Nephron (organoid): ENCODE results near the gene ITGB7.
"Not testable (repeated sequence)": the region's sequence is repeated elsewhere in the genome, so short reads cannot be mapped to it uniquely, and the experiment has no call there.

Experiments used
- H3K27ac Mint-ChIP-seq, 3 experiments: 2 replicates each; pipeline ENCODE4 v1.8.0; 2020; ENCODE audit warnings: mixed read lengths in 3 of 3, mild to moderate bottlenecking in 2 of 3, moderate library complexity in 1 of 3
- H3K27me3 Mint-ChIP-seq: 2 replicates; pipeline ENCODE4 v1.8.0; 2021; ENCODE audit warnings: low read depth, mild to moderate bottlenecking, moderate library complexity, mixed read lengths
- H3K36me3 Mint-ChIP-seq: 2 replicates; pipeline ENCODE4 v1.8.0; 2020; ENCODE audit warnings: low read depth, mixed read lengths
- H3K4me1 Mint-ChIP-seq: 2 replicates; pipeline ENCODE4 v1.8.0; 2020; ENCODE audit warnings: mixed read lengths
- H3K4me3 Mint-ChIP-seq, 3 experiments: 2 replicates each; pipeline ENCODE4 v1.8.0; 2020; ENCODE audit warnings: mild to moderate bottlenecking in 3 of 3, mixed read lengths in 3 of 3, moderate library complexity in 2 of 3
- H3K9me3 Mint-ChIP-seq: 2 replicates; pipeline ENCODE4 v1.8.0; 2020; ENCODE audit warnings: mixed read lengths
- CTCF ChIP-seq, 3 experiments: fragments of 200-600 bp; sonication (generic); IDR thresholded peaks; one replicate each; pipeline ENCODE4 v1.5.0; 2021; ENCODE audit warnings: antibody characterized with exemption in 3 of 3; ENCODE audit not compliant: unreplicated experiment in 3 of 3

ITGB7 gene

GRCh38 chr12:53180220-53180930 is 26.7 kb downstream of the ITGB7 start, which contains the start of the genes CSAD and ZNF740:
Gene CSAD (minus strand): TSS chr12:53180925. CDS start chr12:53173470, 7,455 bp downstream.
Gene ZNF740 (plus strand): TSS chr12:53180722. CDS start chr12:53181984, 1,262 bp downstream.
- Mint-ChIP-seq H3K4me1 (peaks cover 58% of the 10 kb centered on the region), H3K4me3 (peak within 1 kb of the TSS; percentile 91 to 96 (median 95)), H3K27ac (peak within 1 kb of the TSS; percentile 98 to 100 (median 100)), H3K36me3 (peaks cover 42% of the 10 kb centered on the region), H3K9me3 (no peaks in the 10 kb centered on the region), H3K27me3 (no peaks in the 10 kb centered on the region)
- TF ChIP-seq CTCF (IDR thresholded peaks at IDR 0.05; ENCODE audit: unreplicated experiment in 3 of 3), result no peak

- Mint-ChIP-seq H3K27ac (peak overlapping the region; percentile 98 to 100 (median 100)), H3K36me3 (peaks cover 35% of the 10 kb centered on the region), H3K27me3 (no peaks in the 10 kb centered on the region), H3K9me3 (no peaks in the 10 kb centered on the region), H3K4me1 (peaks cover 62% of the 10 kb centered on the region), H3K4me3 (peak overlapping the region; percentile 91 to 96 (median 92))
- TF ChIP-seq CTCF (IDR thresholded peaks at IDR 0.05; ENCODE audit: unreplicated experiment in 3 of 3), result no peak
Observed at GRCh38 chr12:53179687-53180219, 27.3 kb downstream of the ITGB7 start.

GRCh38 chr12:53178803-53179202 is 28.2 kb downstream of the ITGB7 start:
- Mint-ChIP-seq H3K4me1 (peaks cover 56% of the 10 kb centered on the region), H3K4me3 (peak overlapping the region; percentile 91 to 96 (median 92)), H3K36me3 (peaks cover 27% of the 10 kb centered on the region), H3K27ac (peak overlapping the region; percentile 98 to 100 (median 100))
- not testable (repeated sequence) for H3K9me3 Mint-ChIP-seq, H3K27me3 Mint-ChIP-seq

- peak overlapping the region in 2 of 3 experiments; percentile 31 to 37 for H3K4me3 Mint-ChIP-seq
- peak overlapping the region; percentile 73 to 83 (median 80) for H3K27ac Mint-ChIP-seq
- not testable (repeated sequence) for H3K27me3 Mint-ChIP-seq, H3K9me3 Mint-ChIP-seq
- H3K4me1 Mint-ChIP-seq, result peaks cover 46% of the 10 kb centered on the region
- H3K36me3 Mint-ChIP-seq, result peaks cover 13% of the 10 kb centered on the region
Observed at GRCh38 chr12:53177447-53177846, 29.6 kb downstream of the ITGB7 start.

- H3K9me3 Mint-ChIP-seq, result no peaks in the 10 kb centered on the region
- peak overlapping the region in 1 of 3 experiments; percentile 83 for H3K27ac Mint-ChIP-seq
- peaks cover 46% of the 10 kb centered on the region for H3K4me1 Mint-ChIP-seq
- TF ChIP-seq CTCF (IDR thresholded peaks at IDR 0.05; ENCODE audit: unreplicated experiment in 3 of 3), result no peak
- no peaks in the 10 kb centered on the region for H3K27me3 Mint-ChIP-seq
- H3K36me3 Mint-ChIP-seq, result peaks cover 6% of the 10 kb centered on the region
- no peak overlapping the region for H3K4me3 Mint-ChIP-seq
Observed at GRCh38 chr12:53176750-53177149, 30.3 kb downstream of the ITGB7 start.

GRCh38 chr12:53174881-53175491 is 32.1 kb downstream of the ITGB7 start:
- peak overlapping the region in 1 of 3 experiments; percentile 12 for H3K4me3 Mint-ChIP-seq
- peaks cover 49% of the 10 kb centered on the region for H3K4me1 Mint-ChIP-seq
- H3K27ac Mint-ChIP-seq, result peak overlapping the region in 2 of 3 experiments; percentile 74 to 88
- no peaks in the 10 kb centered on the region for H3K9me3 Mint-ChIP-seq
- H3K36me3 Mint-ChIP-seq, result peaks cover 4% of the 10 kb centered on the region
- no peaks in the 10 kb centered on the region for H3K27me3 Mint-ChIP-seq
- TF ChIP-seq CTCF (IDR thresholded peaks at IDR 0.05; ENCODE audit: unreplicated experiment in 3 of 3), result peak in 1 of 3 experiments; percentile 15
